ENCODE measurements around the gene KANK3.
"Not testable (repeated sequence)": the region's sequence is repeated elsewhere in the genome, so short reads cannot be mapped to it uniquely, and the experiment has no call there.

KANK3 gene

DNA sequence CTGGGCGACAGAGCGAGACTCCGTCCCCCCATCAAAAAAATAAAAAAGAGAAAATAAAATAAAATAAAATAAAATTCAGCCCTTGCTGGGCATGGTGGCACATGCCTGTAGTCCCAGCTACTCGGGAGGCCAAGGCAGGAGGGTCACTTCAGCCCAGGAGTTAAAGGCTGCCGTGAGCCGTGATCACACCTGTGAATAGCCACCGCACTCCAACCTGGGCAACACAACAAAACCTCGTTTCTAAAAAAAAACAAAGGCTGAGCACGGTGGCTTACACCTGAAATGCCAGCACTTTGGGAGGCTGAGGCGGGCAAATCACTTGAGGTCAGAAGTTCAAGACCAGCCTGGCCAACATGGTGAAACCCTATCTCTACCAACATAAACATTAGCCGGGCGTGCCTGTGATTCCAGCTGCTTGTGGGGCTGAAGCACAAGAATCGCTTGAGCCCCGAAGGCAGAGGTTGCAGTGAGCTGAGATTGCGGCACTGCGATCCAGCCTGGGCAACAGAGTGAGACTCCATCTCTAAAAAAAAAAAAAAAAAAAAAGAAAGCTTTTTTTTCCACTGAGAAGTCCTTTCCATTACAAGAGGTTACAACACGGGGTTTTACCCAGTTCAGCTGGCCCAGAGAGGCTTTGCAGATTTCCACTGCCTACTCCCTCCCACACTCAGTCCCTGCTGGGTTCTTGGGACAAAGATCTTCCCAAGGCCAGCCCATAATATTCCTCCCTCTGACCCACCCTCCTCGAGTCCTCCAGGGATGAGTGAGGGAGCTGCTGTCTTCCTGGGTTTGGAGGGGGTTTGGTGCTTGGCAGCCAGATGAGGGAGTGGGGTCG is 27.3 kb upstream of the KANK3 start:
- no peak for DNase-seq

- no peak for DNase-seq
Observed at GRCh38 chr19:8367327-8368001, 24.4 kb upstream of the KANK3 start.

DNA sequence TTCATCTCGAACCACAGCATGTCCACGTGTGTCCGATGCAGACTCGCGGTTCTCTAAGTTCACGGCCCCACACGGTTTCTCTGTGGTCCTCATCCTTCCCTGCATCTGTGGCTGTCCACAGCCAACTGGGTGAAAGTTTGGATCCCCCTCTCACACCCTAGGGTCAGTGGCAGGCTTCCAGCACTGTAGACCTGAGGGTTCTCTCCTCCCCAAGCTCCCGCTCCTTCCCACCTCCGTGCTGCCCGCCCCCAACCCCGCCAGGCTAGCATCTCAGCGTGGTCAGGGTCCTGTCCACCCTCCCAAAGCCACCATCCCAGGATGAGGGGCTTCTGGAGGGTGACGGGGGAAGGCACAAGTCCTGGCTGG is 23.9 kb upstream of the KANK3 start:
- DNase-seq: no peak

DNA sequence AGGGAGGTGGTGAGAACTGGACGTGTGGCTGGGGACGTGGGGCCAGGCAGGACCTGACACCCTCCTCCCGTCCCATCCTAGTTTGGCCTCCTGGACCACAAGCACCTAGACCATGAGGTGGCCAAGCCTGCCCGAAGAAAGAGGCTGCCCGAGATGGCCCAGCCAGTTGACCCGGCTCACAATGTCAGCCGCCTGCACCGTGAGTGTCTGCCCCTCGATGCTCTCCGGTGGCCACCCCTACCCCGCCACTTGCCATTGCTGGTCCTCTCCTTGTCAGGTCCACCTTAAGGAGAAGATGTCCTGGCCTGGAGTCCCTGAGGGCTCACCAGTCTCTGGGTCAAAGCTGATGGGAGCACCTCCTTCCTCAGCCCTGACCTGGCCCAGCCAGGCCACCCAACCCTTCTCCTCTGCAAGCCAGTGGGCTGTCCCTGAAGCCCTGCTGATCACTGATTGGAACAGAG is 23.1 kb upstream of the KANK3 start:
- no peak for DNase-seq

GRCh38 chr19:8363803-8364771 is 21.0 kb upstream of the KANK3 start, which contains the start of gene ANGPTL4:
Gene ANGPTL4 (plus strand): TSS chr19:8364155. CDS start chr19:8364322, 167 bp downstream.
- DNase-seq: peak; percentile 13

GRCh38 chr19:8361921-8362793 is 19.1 kb upstream of the KANK3 start:
- DNase-seq: peak; percentile 76

GRCh38 chr19:8360196-8360595 is 17.1 kb upstream of the KANK3 start:
- no peak for DNase-seq

GRCh38 chr19:8358948-8359347 is 15.9 kb upstream of the KANK3 start:
- DNase-seq: no peak

DNA sequence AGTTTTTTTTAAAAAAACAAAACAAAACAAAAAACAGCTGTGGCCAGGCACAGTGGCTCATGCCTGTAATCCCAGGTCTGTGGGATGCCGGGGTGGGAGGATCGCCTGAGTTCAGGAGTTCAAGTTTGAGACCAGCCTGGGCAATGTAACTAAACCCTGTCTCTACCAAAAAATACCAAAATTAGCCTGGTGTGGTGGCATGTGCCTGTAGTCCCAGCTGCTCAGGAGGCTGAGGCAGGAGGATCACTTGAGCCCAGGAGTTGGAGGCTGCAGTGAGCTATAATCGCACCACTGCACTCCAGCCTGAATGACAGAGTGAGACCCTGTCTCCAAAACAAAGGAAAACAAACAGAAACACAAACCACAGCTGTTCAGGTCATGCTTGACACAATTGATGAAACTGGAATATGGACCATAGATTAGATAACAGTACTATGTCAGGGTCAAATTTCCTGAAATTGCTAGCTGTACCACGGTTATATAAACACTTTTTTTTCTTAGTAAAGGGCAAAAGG is 14.0 kb upstream of the KANK3 start:
- no peak for DNase-seq

DNA sequence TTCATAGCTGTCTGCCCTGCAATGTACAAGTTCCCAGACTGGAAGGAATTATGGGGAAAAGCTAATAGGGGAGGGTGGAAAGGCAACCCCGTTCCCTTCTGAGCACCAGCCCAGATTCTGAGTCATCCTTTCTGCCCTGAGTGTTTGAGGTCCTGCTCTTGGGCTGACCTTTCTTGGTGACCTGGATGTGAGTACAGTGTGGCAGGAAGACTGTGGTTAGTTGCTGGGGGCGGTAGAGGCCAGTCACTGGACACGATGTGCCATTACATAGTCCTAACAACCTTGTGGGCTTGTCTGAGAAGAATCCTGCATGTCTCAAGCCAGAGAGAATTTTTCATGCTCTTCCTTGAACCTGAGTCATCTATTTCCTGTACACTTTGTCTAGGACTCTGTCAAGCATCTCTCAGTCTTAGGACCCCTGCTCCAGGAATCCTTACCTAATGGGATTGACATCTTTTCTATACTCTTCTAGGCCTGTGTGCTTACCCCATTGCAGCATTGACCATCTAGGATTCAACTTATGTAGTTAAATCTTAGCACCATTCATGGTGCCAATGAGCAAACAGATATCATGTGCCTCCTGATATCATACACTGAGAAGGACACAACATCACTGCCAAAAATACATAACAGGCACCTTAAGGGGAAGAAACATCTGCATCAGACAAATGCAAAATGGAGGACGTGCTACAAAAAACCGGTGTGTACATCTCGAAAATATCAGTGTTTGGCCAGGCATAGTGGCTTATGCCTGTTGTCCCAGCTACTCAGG is 12.8 kb upstream of the KANK3 start:
- DNase-seq: no peak

GRCh38 chr19:8352845-8353244 is 9.8 kb upstream of the KANK3 start:
- not testable (repeated sequence) for DNase-seq

DNA sequence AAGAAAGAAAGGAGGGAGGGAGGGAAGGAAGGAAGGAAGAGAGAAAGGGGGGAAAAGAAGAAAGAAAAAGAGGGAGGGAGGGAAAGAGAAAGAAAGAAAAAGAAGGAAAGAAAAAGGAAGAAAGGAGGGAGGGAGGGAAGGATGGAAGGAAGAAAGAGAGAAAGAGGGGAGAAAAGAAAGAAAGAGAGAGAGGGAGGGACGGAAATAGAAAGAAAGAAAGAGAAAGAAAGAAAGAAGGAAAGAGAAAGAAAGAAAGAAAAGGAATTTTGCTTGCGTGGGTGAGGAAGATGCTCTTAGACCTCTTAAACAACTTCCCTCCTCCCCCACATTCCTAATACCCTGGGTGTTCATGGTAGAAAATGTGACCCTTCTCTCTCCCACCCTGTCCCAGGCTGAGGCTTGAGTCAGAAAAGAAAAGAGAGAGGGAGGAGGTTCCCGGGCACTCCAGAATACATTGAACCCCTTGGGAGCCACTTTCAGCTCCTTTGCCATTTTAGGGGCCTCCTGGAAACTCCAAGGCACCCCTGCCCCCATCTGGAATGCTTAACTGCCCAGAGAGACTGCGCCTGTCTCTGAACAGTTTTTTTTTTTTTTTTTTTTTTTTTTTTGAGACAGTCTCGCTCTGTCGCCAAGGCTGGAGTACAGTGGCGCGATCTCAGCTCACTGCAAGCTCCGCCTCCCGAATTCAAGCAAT is 9.2 kb upstream of the KANK3 start:
- DNase-seq: no peak

- DNase-seq: not testable (repeated sequence)
Observed at GRCh38 chr19:8349629-8350372, 6.7 kb upstream of the KANK3 start.

GRCh38 chr19:8343483-8343844 is 402 bp upstream of the KANK3 start:
- DNase-seq: no peak

DNA sequence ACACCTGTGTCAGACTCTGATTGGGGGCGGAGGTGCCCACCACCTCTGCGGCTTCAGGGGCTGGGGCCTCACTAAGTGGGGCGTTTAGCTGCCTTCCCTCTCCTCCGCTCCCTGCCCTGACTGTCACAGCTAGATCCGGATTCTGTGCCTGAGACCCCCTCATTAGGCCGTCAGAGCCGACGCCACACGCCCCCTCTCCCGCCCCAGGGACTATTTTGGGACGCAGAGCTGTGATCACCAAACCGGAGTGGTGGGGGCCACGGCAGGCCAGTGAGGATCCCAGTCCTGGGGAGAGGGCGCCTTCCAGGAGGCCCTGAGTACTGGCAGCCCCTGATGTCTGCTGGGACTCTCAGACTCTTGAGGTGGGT is 762 bp downstream of the KANK3 start:
- DNase-seq: no peak

GRCh38 chr19:8341504-8341903 is 1.6 kb downstream of the KANK3 start:
- DNase-seq: not testable (repeated sequence)

- DNase-seq: no peak
Observed at GRCh38 chr19:8340341-8341096, 2.5 kb downstream of the KANK3 start.

GRCh38 chr19:8338835-8339234 is 4.2 kb downstream of the KANK3 start:
- no peak for DNase-seq

DNA sequence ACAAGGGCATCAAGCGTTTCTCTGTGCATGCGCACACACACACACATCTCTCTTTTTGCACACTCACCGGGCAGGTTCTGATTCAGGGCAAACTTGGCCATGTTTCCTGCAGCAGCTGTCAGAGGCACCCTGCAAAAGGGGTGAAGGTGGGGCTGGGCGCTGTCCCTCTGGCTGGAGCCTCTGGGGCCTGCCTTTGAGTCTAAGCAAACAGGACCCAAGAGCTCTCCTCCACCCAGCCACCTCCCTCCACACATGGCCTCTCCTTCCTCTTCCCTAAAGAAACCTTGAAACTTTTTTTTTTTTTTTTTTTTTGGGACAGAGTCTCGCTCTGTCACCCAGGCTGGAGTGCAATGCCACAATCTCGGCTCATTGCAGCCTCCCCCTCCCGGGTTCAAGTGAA is 5.3 kb downstream of the KANK3 start:
- DNase-seq: no peak
